HG03103 (cell line): Measurements from ENCODE around the gene C8A.
A peak's percentile ranks its signal among the peaks of the same experiment; 100 is the strongest.

ENCODE experiments used
- ATAC-seq: cut with Tn5 transposase; IDR thresholded peaks from one replicate; pipeline ENCODE4 v1.9.1; 2021; ENCODE audit warnings: low read depth; ENCODE audit not compliant: unreplicated experiment

The C8A gene

DNA sequence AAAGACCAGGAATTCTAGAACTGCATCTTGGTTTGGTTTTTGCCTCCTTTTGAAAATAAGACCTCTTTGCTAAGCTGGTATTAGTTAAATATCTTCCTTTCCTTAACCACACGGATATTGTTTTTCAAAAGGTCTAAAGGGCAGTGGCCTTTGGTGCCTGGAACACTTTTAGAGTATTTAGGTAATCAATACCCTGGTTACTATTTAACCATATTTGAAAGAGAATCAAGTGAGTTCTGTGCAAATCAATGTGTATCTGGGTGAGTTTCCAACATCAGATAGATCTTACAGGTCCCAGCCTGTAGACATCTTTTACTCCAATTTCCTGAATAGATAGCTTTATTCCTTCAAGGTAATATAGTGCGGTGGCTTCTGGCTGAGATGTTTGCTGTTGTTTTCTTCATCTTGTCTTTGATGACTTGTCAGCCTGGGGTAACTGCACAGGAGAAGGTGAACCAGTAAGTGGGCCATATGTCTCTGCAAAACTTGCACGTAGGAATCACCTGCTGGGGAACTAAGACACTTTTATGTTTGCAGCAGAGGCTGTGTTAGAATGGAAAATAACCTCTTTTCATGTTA is at the start of gene C8A:
TSS of gene C8A (plus strand) at position 277 of the 579 bp plus-strand sequence. CDS start at position 382, 105 bp downstream.
- no peak for ATAC-seq

- ATAC-seq = no peak
Measured at GRCh38 chr1:56806804-56807203, 47.8 kb upstream of the C8A start.

GRCh38 chr1:56808410-56808809 is 46.2 kb upstream of the C8A start:
- ATAC-seq = no peak

GRCh38 chr1:56811331-56811730 is 43.3 kb upstream of the C8A start:
- ATAC-seq = no peak

DNA sequence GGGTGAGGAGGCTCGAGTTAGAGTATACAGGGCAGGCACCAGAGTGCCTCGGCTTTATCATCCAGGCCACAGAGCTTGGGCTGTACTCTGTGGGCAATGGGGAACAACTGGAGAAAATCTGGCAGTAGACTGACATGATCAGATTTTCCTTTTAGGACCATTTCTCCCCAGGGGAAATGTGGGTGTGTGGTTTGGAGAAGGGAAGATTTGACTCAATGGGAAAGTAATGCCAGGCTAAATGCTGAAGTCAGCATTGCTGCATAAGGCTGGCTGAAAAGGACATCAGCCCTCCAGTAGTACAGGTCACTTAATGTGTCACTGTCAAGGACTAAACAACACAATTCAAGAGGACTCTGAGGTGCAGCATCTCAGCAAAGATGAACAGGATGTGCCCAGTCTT is 40.4 kb upstream of the C8A start:
- no peak for ATAC-seq

GRCh38 chr1:56816264-56816663 is 38.3 kb upstream of the C8A start:
- ATAC-seq = no peak

- ATAC-seq = peak; percentile 54
Measured at GRCh38 chr1:56816909-56817308, 37.7 kb upstream of the C8A start.

DNA sequence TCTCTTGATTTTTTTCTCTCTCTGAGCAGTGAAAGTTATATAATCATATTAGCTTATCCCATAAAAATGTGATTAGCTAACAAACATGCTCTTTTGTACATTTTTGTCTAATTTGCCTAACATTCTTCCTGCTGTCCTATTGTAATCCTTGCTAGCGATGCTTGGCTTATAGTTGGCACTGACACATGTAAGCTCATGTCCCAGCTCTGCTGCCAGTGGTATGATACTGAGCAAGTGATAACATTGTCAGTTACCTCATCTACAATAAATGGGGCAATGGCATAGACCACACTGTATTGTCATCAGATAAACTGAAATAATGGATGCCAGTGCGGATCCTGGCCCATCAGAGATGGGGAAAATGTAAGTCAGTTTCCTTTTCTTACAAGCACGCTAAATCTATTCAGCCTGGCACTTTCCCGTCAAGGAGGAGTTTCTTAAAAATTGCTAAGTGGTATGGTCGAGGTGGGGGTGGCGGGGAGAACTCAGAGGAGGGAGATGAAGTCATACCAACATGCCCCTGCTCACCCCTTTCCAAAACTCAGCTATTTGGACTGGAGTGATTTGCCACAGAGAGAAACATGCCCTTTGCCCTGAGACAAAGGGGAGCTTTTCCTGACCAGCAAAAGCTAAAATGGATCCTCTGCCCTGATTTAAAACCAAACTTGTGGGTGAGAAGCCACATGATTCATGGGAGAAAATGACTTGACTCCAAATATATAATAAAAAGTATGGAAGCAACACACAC is 36.7 kb upstream of the C8A start:
- no peak for ATAC-seq

- no peak for ATAC-seq
Measured at GRCh38 chr1:56819387-56819899, 35.2 kb upstream of the C8A start, which contains the start of gene FYB2. Gene FYB2, minus strand, starts transcription at chr1:56819404. Its CDS starts 114 bp downstream, at chr1:56819290.

DNA sequence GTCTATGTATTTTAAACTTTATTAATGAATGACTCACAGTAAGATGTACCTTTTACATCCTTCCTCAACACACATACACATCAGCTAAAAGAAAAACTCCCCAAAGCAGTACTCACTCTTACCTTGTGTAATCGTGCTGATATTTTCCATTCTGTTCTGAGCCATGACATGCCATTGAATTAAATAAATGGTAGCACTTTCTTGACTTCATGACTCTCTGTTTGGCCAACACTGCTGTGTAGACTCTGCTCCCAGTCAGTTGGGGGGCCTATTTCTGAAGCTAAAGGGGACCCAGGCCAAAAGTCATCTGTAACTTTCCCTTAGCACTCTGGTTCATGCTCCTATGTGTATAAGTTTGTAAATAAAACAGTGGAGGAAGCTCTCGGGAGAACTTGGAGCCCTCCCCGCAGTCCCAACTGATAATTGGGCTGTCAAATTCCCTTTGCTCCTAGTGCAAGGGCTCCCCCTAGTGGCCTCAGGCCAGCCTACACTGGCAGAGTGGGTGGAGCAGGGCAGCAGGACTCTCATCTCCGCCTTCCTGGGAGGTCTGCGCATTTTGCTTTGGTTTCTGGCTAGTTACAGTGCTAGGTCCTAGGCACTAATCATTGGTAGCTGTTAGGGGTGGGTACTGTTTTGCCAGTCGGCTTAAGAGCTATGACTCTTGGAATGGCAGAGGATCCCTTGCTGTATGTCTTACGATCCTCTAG is 33.7 kb upstream of the C8A start:
- ATAC-seq = peak; percentile 72

DNA sequence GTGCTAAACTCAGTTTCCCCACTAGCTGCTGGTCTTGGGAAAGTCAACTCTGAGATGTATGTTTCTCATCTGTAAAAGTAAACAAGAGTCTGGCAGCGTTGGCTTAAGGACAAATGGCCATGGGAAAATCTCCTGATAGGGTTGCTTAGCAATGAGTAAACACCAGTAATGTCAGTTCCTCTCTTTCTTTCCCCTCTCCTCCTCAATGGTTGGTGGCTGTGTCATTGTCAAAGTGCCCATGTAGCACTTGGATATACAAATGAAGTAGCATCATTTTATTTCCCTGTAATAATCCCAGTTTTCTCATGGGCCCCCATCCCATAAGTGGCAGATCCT is 33.2 kb upstream of the C8A start:
- no peak for ATAC-seq

GRCh38 chr1:56824271-56824670 is 30.3 kb upstream of the C8A start:
- ATAC-seq = no peak

GRCh38 chr1:56824938-56825337 is 29.7 kb upstream of the C8A start:
- ATAC-seq = no peak

- no peak for ATAC-seq
Measured at GRCh38 chr1:56825436-56825835, 29.2 kb upstream of the C8A start.

DNA sequence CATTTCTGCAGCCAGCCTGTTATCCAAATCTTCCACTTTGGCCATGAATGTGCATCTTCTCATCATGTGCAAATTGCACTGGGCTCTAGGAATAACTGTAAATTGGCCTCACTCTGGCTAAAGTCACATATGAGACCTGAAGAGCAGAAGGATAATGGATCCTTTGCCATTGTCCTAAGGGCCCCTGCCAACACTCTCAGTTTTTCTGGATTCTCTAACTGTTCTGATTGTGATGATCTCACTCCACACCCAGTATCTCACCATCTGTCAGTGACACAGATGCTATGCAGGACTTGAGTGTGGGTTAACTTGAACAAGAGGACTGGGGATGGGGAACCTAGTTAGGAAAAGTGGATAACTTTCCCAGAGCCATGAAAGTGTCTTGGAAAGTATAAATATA is 26.9 kb upstream of the C8A start:
- ATAC-seq = no peak

- no peak for ATAC-seq
Measured at GRCh38 chr1:56830052-56830451, 24.5 kb upstream of the C8A start.

DNA sequence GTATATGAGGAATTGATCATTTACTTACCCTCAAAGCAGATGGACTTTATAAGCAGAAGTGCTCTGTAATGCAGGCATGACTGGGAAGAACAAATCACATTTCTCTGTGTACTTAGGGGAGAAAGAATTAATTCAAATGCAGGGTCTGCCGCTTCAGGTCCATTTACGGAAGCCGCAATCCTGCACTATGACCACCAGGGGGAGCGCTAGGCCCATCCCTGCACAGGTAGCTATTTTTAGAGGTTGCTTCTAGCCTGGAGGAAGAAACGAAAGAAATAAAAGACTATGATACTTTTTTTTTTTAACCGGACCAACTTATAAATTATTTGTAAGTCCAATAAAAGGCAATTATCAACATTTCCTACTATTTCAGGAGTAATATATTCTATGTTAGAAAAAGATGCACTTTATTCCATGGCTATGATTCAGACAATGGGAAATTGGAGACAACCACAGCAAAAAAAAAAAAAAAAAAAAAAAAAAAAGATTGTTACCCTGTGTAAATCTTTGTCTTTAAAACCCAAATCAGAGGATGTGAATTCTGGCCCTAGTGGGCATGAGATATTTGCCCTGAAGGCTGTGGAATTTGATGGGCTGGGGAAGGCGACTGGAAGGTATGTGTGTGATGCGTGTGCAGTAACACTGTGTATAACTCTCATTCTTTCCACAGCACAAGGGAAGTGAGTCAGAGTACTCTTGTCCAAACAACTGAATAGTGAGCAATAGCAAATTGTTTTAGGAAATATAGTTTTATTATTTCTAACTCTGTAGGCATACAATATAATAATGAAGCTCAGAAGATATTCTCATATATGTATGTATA is 22.5 kb upstream of the C8A start:
- ATAC-seq = peak; percentile 87

GRCh38 chr1:56833088-56833487 is 21.5 kb upstream of the C8A start:
- no peak for ATAC-seq

DNA sequence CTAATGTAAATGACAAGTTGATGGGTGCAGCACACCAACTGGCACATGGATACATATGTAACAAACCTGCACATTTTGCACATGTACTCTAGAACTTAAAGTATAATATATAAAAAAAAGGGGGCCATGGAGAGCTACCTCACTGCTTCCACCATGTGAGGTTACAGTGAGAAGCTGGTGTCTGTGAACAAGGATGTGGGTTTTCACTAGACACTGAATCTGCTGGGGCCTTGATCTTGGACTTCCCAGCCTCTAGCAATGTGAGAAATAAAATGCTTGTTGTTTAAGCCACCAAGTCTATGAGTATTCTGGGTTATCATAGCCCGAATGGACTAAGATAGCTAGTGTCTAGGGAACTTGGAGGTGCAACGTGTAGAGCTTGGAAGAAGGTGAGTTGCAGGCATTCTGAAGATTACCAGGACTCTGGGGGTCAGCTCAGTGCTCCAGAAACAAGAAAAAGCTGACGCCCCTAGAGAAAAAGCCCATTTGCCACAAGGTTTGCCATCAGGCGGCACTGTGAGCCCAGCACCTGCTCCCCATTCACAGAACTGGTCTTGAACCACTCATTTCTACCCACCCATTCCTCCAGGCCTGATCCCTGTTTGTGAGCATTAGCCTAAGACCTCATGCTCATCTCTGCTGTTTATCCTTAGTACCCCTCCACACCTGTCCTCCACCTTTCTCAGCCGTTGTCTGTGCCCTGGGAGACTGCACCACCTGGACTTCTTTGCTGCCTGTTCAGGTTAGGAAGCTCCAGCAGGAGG is 20.3 kb upstream of the C8A start:
- no peak for ATAC-seq

DNA sequence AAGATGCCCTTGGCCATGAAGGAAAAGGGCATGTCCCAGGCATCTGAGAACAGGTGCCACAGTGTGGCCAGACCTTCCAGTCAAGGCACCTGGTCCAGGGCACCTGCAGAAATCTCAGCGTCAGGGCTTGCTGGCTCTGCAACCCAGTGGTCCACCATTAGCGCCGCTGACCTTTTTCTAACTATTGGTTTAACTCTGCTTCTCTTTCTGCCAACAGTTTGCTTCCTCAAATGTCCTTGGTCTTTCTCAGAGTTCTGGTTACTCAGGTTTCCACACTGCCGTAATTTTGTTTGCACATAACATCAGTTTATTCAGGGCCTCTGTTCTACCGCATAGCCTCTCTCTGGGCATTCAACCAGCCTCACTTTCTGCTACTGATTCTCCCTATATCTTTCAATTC is 18.9 kb upstream of the C8A start:
- ATAC-seq = no peak
